Activated CD4-positive, CD25-positive, alpha-beta regulatory T cell treated with anti-CD3 and anti-CD28 coated beads, Interleukin-2, amount 50 U/mL, for 16 hours (primary cell): ENCODE measurements around the gene EGR2.

Experiments
- DNase-seq: peaks from one replicate; pipeline ENCODE4 v3.0.0-alpha.2; 2020; ENCODE audit warnings: low read depth, low spot score

Gene EGR2

DNA sequence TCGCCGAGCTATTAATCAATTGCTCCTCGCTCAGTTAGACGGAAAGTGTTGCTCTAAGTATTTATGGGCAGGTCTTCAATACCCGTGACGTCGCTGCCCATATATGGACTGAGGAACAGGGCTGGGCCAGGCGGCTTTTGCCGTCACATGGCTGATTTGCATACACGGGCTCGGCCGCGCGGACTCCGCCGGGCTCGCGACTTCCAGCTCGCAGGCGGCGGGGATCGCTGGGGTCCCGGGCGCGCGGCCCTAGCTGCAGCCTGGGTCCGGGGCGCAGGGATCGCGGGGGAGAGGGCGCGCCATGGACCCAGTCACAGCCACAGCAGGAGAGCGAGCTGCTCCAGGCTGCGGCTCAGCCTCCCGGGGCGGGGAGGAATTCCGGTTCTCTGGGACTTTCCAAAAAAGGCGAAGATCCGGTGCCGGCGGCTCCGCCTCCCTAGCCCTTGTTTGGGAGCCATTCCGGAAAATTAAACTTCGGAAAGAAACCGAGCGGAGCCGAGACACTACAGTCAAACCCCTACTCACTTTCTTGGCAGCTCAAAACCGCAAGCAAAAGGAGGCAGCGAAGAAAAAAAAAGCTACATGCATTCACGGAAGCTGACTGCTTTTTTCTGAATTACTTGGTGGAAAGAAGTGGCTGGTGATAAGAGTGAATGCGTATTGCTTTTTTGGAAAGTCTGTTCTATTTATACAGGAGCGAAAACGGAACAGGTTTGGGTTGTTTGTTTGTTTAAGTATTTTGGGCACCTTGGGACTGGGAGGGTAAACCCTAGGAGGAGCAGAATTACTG lies at the start of gene EGR2:
Gene EGR2, minus strand, starts transcription at position 36 of the 790 bp plus-strand sequence. CDS start 337 bp downstream, outside the sequence.
- DNase-seq, result peak; percentile 91

DNA sequence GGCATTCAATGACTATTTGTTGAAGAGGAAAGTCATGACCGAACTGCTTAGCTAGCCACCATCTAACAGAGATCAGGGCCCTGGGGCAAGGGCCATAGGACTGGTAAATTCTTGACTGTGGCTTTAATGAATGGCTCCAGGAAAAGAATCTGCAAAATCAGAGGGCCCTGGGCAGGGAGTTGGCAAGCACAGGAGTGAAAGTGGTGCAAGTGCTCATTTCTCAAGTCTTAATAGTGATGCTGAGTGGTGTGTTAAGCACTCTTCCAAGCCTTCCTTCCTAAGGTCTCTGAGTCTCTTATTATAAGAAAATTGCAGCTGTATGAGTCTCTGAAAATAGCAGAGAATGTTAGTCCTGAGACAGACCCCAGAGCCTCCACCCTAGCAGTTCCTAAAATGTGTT lies 46.3 kb upstream of the EGR2 start:
- DNase-seq, result no peak

DNA sequence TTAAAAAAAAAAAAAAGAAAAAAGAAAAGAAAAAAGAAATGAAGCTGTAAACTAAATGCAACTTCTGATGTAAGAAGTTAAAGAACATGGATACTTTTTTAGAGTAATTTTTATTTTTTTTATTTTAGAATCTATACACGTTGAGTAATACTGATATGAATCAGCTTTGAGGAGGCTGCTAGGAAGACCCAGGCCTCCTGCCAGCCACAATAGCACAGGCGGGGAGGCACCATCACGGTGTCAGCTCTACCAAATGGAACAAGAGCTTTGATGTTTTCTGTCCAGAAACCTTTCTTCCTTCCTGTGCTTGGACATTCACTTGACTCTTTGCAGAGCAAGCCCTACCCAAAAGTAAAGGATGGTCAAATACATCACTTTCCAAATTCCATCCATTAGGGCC lies 45.3 kb upstream of the EGR2 start:
- DNase-seq, result no peak

DNA sequence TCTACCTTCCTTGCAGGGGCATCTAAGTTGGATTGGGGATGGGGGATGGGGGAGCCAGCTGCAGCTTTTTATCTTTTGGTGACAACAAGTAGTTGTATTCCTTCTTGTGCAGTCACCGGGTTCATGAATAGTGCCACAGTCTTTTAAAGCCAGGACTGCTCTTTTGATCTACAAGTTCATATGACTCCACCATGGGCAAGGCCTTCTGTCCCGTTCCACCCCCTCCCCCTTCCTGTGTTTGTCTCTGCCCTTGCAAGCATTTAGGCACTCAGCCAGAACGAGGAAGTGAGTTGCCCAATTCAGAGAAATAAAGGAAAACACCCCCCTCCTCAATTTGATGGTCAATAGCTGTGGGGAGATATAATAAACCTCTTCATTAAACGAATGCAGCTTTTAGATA lies 44.8 kb upstream of the EGR2 start:
- no peak for DNase-seq

DNA sequence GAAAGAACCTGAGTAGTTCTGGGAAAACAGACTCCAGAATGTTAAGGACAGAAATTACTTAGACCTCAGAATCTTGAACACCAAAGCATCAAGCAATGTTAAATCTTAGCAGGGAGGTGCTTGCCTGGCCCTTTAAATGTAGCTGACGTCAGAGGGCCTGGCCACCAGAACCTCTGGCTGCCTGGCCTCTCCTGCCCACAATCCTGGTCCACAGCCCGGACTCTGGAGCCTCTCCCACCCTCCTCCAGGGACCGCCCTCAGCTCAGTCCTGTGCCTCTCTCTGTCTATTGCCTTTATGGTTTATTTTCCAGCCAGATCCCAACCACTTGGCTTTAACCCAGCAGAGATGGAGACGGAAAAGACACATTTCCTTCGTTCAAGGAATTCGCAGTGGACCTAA lies 42.2 kb upstream of the EGR2 start:
- no peak for DNase-seq

DNA sequence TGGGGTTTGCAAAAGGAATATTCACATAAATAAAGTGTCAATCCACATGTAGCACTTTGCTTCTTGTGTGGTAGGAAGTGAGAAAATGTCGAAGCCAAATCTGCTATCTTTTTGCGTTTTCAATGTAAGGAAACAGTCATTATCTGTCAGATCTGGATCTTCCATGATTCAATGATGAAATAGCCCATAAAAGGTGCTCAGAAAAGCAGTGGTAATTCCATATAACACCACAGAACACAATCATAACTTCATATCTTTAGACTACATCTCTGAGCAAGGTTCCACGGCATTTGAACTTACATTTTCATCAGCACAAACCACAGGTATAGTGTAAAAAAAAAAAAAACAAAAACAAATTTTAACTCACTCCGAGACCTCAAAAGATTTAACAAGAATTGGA lies 39.9 kb upstream of the EGR2 start:
- DNase-seq, result no peak

DNA sequence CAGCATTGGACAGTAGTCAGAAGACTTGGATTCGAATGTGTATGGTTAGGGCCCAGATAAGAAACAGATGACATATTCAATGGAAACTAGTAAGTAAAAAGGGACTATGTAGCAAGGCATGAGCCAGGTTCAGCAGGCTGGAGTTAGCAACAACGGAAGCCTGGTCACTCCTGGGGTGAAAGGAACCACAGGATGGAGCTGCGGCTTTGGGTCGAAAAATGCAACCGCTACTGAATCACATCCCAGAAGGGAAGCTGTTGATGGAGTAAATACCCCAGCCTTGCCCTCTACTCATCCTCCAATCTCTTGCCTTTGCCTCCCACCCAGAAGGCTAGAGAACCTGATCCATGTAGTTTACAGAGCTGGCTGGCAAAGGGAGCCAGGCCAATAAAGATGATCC lies 37.5 kb upstream of the EGR2 start:
- no peak for DNase-seq

DNA sequence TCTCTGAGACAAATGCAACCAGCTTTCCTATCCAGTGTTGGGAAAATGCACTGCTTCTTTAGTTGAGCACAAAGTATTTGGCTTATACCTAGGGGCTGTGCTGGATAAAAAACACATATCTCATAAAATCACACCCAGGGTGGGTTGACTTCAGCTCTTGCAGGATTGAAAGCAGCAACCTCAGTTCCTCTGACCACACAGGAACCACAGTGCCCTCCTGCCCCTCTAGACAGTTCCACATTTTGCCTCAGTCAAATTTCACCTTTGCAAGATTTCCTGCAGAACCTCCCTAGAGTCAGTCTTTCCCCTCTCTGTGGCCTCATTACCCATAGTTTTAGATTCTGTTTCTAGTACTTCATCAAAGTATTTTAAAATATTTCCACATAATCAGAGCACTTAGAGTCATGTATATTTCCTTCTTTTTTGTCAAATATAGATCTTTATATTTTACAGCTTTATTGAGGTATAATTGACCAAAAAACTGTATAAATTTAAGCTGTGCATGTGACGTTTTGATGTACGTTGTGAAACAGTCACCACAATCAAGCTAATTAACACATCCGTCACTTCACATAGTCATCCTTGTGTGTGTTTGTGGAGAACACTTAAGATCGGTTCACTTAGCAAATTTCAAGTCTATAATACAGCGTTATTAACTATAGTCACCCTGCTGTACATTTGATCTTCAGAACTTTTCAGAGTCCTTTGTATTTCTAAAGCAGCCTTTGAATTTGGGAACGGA lies 37.0 kb upstream of the EGR2 start:
- no peak for DNase-seq

DNA sequence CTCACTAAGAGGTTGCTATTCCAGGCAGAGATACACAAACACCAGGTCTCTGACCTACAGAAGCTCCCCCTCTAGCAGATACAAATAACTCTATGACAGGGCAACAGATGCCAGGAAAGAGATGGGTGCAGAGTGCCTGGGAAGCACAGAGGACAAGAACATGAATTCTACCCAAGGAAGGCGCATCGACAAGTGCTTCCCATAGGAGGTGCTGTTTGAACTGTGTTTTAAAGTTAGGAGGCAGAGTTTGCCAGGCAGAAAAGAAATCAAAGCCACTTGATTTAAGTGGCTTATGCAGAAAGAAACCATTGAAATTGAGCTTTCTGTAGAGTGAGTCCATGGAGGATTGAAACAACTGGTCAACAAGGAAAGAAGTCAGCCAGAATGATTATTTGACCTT lies 35.3 kb upstream of the EGR2 start:
- DNase-seq, result no peak

DNA sequence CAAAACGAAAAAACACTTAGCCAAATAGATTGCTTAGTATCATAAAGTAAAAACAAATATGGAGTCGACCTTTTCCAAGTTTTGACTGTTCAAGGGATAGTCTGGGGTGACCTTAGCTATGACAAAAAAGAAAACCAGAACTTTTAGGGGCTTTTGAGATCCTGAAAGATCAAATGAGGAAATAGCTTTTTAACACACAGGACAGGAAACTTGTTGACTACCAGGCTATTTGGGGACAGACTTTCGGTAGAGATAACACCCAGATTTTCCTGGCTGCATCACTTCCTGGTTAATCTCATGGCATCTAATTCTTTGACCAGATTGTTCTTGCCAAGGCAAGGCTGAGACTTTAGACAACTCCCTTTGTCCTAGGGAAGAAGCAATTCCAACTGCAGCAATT lies 34.5 kb upstream of the EGR2 start:
- DNase-seq, result no peak

DNA sequence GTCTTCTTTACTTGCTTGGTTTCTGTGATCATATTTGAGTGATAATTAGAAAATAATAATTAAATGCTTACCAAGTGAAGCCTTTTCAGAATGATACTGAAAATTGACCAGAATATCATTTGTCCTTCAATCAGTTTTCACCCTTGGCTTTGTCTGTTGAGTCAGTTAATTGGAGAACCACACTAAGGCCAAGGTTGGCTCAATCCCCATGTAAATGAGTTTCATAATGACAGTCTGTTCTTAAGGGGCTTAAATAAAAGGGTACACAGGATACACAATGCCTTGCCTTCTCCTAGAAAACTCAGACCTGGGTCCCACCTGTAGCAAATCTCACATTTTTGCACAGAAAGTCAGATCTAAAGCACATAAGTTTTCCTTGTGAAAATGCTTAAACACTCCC lies 31.3 kb upstream of the EGR2 start:
- no peak for DNase-seq

DNA sequence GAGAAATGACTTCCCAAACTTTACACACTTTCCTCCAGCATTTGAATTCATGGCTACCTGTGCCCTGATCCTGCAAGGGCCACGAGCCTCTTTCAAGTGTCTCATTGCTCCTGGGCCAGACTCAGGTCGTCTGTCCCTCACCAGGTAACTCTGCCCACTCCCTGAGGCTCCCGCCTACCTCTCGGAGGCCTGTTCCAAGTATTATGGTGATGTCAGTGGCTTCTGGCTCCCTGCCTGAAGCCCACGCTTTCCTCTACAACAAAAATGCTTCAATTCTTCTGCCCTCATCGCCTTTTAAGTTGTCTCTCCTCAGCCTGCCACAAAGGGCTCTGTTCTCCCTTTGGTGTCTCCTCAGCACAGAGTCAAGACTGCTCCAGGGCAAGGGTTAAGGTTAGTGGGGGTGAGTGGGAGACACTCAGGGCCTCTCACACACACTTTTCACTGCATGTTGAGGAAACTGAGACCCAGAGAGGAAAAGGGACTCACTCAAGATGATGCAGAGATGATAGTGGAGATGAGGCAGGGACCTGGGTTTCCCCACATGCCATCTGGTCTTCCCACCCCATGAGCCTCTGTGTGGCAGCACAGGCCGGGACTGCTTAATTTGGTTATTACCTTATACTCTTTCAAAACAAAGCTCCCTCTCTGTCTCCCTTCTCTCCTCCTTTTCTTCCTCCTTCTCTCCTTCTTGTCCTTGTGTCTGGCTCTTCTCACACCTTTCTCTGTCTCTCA lies 28.3 kb upstream of the EGR2 start:
- no peak for DNase-seq

DNA sequence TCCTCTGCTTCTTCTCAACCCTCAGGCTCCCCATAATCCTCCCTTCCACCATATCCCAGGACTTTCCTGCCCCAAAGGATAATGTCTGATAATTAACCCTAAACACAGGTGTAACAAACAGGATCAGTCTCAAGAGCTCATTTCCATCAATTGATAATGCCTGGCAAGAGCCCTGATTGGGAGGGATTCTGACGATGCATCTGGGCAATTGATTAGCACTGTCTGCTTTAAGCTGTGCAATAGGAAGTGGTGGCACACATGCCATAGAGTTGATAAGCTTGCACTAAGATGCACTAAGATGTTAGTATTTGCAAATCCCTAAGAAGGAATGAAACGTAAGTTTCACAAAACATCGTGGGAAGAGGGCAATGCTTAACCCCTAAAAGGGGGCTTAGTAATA lies 27.4 kb upstream of the EGR2 start:
- DNase-seq, result no peak

DNA sequence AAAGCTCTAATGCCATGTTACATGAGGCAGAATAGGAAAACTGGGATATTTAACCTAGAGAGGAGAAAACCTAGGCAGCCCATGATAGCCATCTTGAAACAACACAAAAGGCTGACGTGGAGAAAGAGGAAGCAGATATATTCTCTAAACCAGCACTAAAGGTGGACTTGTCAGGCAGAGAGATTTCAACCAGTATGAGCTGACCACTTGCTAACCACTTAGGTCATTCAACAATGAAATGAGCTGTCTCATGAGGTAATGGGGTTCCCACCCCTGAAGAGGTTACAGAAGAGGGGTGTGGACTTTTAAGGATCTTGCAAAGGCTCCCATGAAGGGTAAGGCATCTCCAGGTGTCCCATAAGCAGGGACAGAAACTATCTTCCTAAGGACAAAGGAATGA lies 26.8 kb upstream of the EGR2 start:
- no peak for DNase-seq

DNA sequence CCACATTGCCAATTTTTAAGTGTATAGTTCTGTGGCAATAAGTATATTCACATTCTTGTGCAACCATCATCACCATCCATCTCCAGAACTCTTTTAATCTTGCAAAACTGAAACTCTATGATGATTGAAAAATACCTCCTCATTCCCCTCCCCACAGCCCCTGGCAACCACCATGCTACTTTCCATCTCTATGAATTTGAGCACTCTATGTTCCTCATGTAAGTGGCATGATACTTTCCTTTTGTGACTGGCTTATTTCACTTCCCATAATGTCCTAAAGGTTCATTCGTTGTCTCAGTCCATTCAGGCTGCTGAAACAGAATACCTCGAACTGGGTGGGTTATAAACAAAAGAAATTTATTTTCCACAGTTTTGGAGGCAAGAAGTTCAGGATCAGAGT lies 23.4 kb upstream of the EGR2 start:
- no peak for DNase-seq

DNA sequence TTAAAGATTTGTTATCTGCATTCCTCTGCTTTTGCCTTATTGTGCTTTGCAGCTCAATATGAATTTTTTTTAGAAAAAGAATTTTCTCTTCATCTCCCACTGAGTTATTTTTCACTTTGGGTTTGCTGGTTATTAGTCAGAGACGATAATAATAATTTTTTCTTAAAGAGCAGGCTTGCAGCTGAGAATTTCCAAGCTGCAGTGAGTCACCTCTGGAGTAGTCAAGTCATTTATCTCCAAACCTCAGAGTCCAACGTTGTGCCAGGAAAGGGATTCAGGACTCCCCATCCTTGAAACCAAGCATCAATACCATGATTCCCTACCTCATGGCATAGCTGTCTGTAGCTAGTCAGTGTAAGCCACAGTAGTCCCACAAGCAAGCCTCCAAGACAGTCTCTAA lies 15.2 kb upstream of the EGR2 start:
- DNase-seq, result no peak

DNA sequence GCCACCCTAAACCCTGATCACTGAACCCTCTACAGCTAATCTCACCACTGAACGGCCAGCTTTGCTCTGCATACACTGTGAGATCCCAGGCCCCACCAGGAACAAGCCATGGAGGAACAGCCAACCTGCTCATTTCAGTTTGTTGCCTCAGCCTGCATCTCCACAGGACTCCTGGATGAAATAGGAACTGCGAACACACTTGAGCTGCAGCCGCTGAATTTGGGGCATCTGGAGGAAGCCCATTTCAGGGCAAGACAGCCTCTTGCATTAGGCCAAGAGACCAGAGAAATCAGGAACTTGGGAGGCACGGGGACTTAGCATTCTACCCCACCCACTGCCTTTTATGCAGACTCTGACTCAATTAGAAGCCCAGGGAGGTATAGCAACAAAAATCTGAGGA lies 14.5 kb upstream of the EGR2 start:
- DNase-seq, result no peak

DNA sequence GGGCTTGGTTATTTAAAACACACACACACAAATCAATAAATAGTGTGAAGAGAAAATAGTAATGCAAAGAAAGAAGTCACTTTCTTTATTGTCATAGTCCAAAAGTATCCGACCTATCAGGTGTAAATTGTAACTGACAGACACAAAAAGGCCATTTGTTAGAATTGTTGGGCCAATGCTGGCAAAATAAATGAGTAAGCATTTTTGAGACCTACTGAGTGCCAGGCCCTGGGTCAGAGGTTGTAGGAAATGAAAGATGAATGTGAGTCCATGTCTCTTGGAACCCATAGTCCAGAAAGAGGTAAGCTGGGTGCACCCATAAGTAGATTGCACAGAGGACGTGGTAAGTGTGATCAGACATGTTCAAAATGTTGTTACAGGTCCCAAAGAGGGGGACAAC lies 13.5 kb upstream of the EGR2 start:
- no peak for DNase-seq

DNA sequence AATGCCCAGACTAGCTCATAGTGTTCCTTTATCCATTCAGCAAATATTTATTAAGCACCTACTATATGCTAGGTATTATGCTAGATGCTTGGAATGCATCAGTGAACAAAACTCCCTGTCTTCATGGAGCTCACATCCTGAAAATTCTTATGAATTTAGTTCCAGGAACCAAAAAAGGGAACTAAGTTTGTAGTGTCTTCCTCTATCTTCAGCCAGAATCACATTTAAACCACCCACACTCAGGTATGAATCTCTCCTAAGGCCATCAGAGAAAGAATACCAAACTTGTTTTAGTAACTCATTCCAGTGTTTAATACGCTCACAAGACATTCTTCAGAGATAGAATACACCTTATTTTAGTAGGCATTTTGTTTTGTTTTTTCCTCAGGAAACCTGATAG lies 10.1 kb upstream of the EGR2 start:
- no peak for DNase-seq

DNA sequence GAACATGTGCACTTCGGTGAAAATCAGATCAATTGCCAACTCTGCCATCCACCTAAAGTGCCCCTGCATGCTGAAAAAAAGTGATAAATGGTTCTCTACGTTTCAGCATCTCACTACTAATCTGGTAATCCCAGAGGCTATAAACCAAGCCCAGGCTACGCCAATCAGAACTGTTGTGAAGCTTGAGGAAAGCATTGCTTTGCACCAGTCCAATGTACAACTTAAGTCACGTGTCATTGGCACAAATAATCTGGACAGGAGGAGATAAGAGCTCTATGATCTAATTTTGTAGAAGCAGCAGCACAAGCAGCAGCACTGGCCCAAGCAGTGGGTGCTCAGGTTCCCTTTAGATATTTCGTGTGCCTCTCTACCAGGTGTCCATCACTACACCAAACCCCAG lies 4.4 kb upstream of the EGR2 start:
- DNase-seq, result no peak

DNA sequence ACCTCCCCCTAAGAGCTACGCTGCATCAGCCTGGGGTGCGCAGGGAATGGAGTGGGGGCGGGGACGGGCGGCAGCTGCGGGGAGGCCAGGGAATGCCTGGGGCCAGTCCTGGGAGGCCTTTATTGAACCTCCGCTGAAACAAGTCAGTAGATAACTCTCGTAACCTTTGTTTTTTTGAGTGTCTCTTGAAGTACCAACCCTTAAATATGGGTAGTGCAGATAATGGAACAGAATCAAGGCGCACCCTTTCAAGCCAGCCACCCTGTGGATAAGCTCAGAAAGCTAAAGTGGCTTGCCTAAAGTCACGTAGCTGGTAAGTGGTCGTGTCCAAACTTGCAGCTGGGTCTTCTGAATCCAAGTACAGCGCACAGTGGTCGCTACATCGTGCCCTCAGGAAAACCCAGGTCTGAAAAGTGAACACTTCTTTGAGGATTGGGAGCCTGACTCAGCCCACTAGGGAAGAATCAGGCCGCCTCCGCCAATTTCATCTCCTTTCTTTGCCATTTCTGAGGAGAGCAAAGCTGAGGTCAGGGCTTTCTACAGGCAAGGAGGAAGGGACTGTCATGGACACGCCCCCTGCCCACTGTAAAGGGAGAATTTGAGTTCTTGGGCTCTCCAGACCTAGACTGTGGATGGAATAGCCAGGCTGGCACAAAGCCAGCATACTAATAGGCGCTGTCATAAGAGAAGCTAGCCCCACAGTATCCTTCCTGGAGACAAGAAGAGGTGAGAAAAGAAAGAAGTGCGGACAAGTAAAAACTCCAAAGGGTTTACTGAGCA lies 3.2 kb upstream of the EGR2 start:
- no peak for DNase-seq

DNA sequence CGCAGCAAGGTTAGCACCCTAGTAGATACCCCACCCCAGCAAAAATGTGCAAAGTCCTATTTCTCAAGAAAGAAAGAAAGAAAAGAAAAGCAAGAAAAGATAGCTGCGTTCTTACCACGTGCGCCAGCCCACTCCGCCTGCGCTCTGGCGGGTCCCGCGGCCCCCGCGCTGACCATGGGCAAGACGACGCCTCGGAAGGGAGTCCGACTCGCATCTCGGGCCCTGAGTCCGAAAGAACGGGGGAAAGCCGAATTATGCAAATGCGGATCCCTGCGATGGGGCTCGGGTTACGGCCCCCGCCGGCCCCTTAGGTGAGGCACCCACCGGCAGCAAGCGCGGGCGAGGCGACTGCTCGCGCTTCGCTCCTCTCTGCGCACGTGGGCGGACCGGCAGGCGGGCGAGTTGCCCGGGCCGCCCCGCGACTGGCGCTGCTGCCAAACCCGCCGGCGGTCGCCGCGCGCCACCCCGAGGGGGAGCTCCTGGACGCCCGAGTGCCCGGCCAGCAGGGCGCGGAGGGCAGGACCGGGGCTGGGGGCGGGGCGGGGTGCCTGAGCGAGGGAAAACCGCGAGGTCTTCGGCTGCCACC lies 2.4 kb upstream of the EGR2 start:
- no peak for DNase-seq
